Esophagus mucosa (tissue), 1 donor: ENCODE measurements around the gene TMEM270. TPM values are rescaled to one million over a fixed set of nuclear protein-coding genes. Genes with fewer than 3 reads are reported as not detected.

Experiments
- ATAC-seq: fragments of 200-7000 bp; cut with Tn5 transposase; one replicate; pipeline ENCODE4 v1.9.1; 2020
- total RNA-seq: library from RNA; stranded (reverse); gene quantifications from one replicate; pipeline ENCODE4 v1.2.4, GENCODE V29; 2023
- donor health status: DM: yes; HTN: yes; CAD: no.

The TMEM270 gene
- total RNA-seq, 1 donor from 2014 or later: not detected

GRCh38 chr7:73890555-73891147 lies 29.7 kb downstream of the TMEM270 start:
- ATAC-seq: no peak

- ATAC-seq: no peak
These were observed 30.4 kb downstream of the TMEM270 start for GRCh38 chr7:73891178-73891885.

GRCh38 chr7:73892003-73892999 lies 31.3 kb downstream of the TMEM270 start:
- ATAC-seq: no peak

- ATAC-seq: peak; percentile 14
These were observed 32.6 kb downstream of the TMEM270 start for GRCh38 chr7:73893342-73894101.

GRCh38 chr7:73894166-73894565 lies 33.2 kb downstream of the TMEM270 start:
- ATAC-seq: no peak

- peak; percentile 26 for ATAC-seq
These were observed 34.0 kb downstream of the TMEM270 start for GRCh38 chr7:73894733-73895551.

- no peak for ATAC-seq
These were observed 34.7 kb downstream of the TMEM270 start for GRCh38 chr7:73895626-73896025.

- no peak for ATAC-seq
These were observed 35.5 kb downstream of the TMEM270 start for GRCh38 chr7:73896454-73896853.

GRCh38 chr7:73899731-73900142 lies 38.8 kb downstream of the TMEM270 start:
- ATAC-seq: peak; percentile 51

GRCh38 chr7:73900286-73900685 lies 39.3 kb downstream of the TMEM270 start:
- ATAC-seq: no peak

- ATAC-seq: no peak
These were observed 40.4 kb downstream of the TMEM270 start for GRCh38 chr7:73901231-73901822.

- ATAC-seq: no peak
These were observed 41.1 kb downstream of the TMEM270 start for GRCh38 chr7:73901823-73902597.

GRCh38 chr7:73903321-73904218 lies 42.6 kb downstream of the TMEM270 start:
- no peak for ATAC-seq

GRCh38 chr7:73904219-73905137 lies 43.5 kb downstream of the TMEM270 start:
- peak; percentile 24 for ATAC-seq

GRCh38 chr7:73905360-73905759 lies 44.4 kb downstream of the TMEM270 start:
- ATAC-seq: no peak

GRCh38 chr7:73906874-73907273 lies 45.9 kb downstream of the TMEM270 start:
- no peak for ATAC-seq

- no peak for ATAC-seq
These were observed 46.7 kb downstream of the TMEM270 start for GRCh38 chr7:73907554-73908122.
